ENCODE measurements around the gene EDA. TPM values are rescaled to one million over a fixed set of nuclear protein-coding genes. Genes with fewer than 3 reads are reported as not detected.

EDA gene
- total RNA-seq, 1 experiment from 2014 or later: 1.1 TPM

DNA sequence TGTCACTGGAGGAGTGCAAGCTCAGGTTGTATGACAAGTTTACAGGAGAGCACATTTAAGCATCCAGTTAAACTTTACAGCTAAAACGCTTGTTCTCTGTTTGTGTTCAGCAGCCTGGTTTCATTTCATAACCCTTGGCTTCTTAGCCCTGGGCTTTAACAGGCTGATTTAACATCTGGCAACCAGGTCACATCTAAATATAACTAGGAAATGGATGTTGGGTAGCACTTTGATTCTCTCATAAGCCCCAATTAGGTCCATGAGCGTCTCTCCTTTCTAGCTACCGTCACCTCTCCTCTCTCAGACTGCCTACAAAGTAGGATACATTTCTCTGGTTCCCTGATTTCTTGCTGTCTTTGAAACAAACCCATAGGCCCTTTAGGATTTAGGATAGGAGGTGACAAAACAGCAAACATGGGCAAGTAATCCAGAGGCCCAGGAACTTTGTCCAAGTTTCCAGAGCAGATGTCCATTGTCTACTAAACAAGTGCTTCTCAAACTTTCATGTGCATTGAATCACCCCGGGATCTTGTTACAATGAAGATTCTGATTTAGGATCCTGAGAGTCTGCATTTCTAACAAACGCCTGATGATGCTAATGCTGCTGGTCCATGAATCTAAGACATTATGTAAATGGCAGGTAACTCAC lies 468.8 kb downstream of the EDA start:
- no peak overlapping the region for H3K27ac Mint-ChIP-seq (ENCODE audit: low read depth, unreplicated experiment)
- CTCF ChIA-PET: interaction anchor here (0.7 to 4.8 kb wide), 4 partner anchors 9 to 54 kb away, joined by 3 to 26 read pairs (median 4); no protein-coding TSS in a partner anchor
- H3K9me3 Mint-ChIP-seq (ENCODE audit: unreplicated experiment): no peaks in the 10 kb centered on the region

GRCh38 chrX:70087857-70088630 lies 472.1 kb downstream of the EDA start:
- intact Hi-C loops (cut with micrococcal nuclease): no loop called here
- Mint-ChIP-seq H3K27me3 (ENCODE audit: insufficient read depth, unreplicated experiment) (peaks cover 38% of the 10 kb centered on the region), H3K27ac (ENCODE audit: low read depth, unreplicated experiment) (no peak overlapping the region), H3K9me3 (ENCODE audit: unreplicated experiment) (no peaks in the 10 kb centered on the region), H3K36me3 (ENCODE audit: insufficient read depth, unreplicated experiment) (no peaks in the 10 kb centered on the region), H3K4me3 (ENCODE audit: unreplicated experiment) (no peak overlapping the region), H3K4me1 (ENCODE audit: insufficient read depth, unreplicated experiment) (no peaks in the 10 kb centered on the region)
- DNase-seq (ENCODE audit: unreplicated experiment): peak; percentile 33
- BruUV-seq (replicated peaks): no TSS peak
- TF ChIP-seq CTCF (IDR thresholded peaks at IDR 0.05; ENCODE audit: unreplicated experiment): no peak
- CTCF ChIA-PET: interaction anchor here (0.7 to 4.8 kb wide), 4 partner anchors 9 to 549 kb away, joined by 3 to 26 read pairs (median 4); no protein-coding TSS in a partner anchor
- POLR2A ChIA-PET: no interaction called here

More for the DNA sequence above, 468.8 kb downstream of the EDA start:
- intact Hi-C loops (cut with micrococcal nuclease): no loop called here
- POLR2A ChIA-PET: no interaction called here
- H3K4me1 Mint-ChIP-seq (ENCODE audit: insufficient read depth, unreplicated experiment): no peaks in the 10 kb centered on the region
- H3K27me3 Mint-ChIP-seq (ENCODE audit: insufficient read depth, unreplicated experiment): peaks cover 33% of the 10 kb centered on the region
- TF ChIP-seq CTCF (IDR thresholded peaks at IDR 0.05; ENCODE audit: unreplicated experiment): no peak
- no TSS peak for BruUV-seq (replicated peaks)
- H3K36me3 Mint-ChIP-seq (ENCODE audit: insufficient read depth, unreplicated experiment): no peaks in the 10 kb centered on the region
- no peak for DNase-seq (ENCODE audit: unreplicated experiment)
- no peak overlapping the region for H3K4me3 Mint-ChIP-seq (ENCODE audit: unreplicated experiment)

- no peak overlapping the region for H3K27ac Mint-ChIP-seq (ENCODE audit: low read depth, unreplicated experiment)
- POLR2A ChIA-PET: no interaction called here
- TF ChIP-seq CTCF (IDR thresholded peaks at IDR 0.05; ENCODE audit: unreplicated experiment): no peak
These were observed 472.8 kb downstream of the EDA start for GRCh38 chrX:70088751-70089150.

More at GRCh38 chrX:70088751-70089150, 472.8 kb downstream of the EDA start:
- peaks cover 37% of the 10 kb centered on the region for H3K27me3 Mint-ChIP-seq (ENCODE audit: insufficient read depth, unreplicated experiment)
- CTCF ChIA-PET: interaction anchor here (0.6 to 4.8 kb wide), 3 partner anchors 8 to 470 kb away, joined by 3 to 26 read pairs (median 4); no protein-coding TSS in a partner anchor
- DNase-seq (ENCODE audit: unreplicated experiment): no peak
- H3K36me3 Mint-ChIP-seq (ENCODE audit: insufficient read depth, unreplicated experiment): no peaks in the 10 kb centered on the region
- no peak overlapping the region for H3K4me3 Mint-ChIP-seq (ENCODE audit: unreplicated experiment)
- BruUV-seq (replicated peaks): no TSS peak
- intact Hi-C loops (cut with micrococcal nuclease): no loop called here
- H3K9me3 Mint-ChIP-seq (ENCODE audit: unreplicated experiment): no peaks in the 10 kb centered on the region
- no peaks in the 10 kb centered on the region for H3K4me1 Mint-ChIP-seq (ENCODE audit: insufficient read depth, unreplicated experiment)

Small RNAs within 50 kb of the gene (microRNA-seq; reads per million reads assigned to microRNA genes)
- 4.0 reads per million, percentile 30 among the genes with 10 or more reads in this experiment for gene MIR676

Other genes with a start within 250 kb of the EDA start
- 4.7 and 5.8 TPM in 2 replicates for gene NALF2, start 111.8 kb upstream of the EDA start, total RNA-seq (2022)